Measurements from ENCODE around the gene C11orf24. TPM values are rescaled to one million over a fixed set of nuclear protein-coding genes. Genes with fewer than 3 reads are reported as not detected.

Gene C11orf24
- total and polyA plus RNA-seq, 10 of the 15 experiments (the other 5 are each of a cell fraction or from before 2014, with no cell fraction given), result 4.3 to 104 (median 41.4) TPM

- TF ChIP-seq SMAD1 (IDR thresholded peaks at IDR 0.05; ENCODE audit: low read depth, partially characterized antibody) (no peak), ZBED1 (IDR thresholded peaks at IDR 0.05; ENCODE audit: borderline replicate concordance) (no peak), GATAD2B (conservative IDR thresholded peaks at IDR 0.05; ENCODE audit: low read depth) (no peak), SP1 (IDR thresholded peaks at IDR 0.05; ENCODE audit: low read depth, low read length) (no peak), YY1 (IDR thresholded peaks at IDR 0.05; ENCODE audit: low read depth, low read length) (0 out of 2 replicates have a peak, but pooled peaks have one; percentile 43), ETV6 (conservative IDR thresholded peaks at IDR 0.05 in 1 of 2, IDR thresholded peaks at IDR 0.05 in 1 of 2; ENCODE audit: borderline replicate concordance in 1 of 2, low read depth in 1 of 2) (no peak), SIX5 (IDR thresholded peaks at IDR 0.05; ENCODE audit: low read depth, low read length, severe bottlenecking) (no peak), TCF3 (IDR thresholded peaks at IDR 0.05; ENCODE audit: borderline replicate concordance, insufficient read depth, low read depth, low read length) (no peak), DPF2 (IDR thresholded peaks at IDR 0.05) (no peak), YBX1 (IDR thresholded peaks at IDR 0.05) (no peak), ASH2L (IDR thresholded peaks at IDR 0.05; ENCODE audit: borderline replicate concordance, low read depth) (no peak), BCL3 (IDR thresholded peaks at IDR 0.05; ENCODE audit: borderline replicate concordance, insufficient read depth, low read depth, low read length, poor library complexity, severe bottlenecking) (no peak), TCF7 (IDR thresholded peaks at IDR 0.05; ENCODE audit: borderline replicate concordance) (no peak), SIN3A (IDR thresholded peaks at IDR 0.05; ENCODE audit: low read depth, low read length) (no peak; the same call in 1 of the 2 replicates), LARP7 (IDR thresholded peaks at IDR 0.05) (no peak), NR2C1 (IDR thresholded peaks at IDR 0.05) (no peak), RELB (IDR thresholded peaks at IDR 0.05; ENCODE audit: low read depth) (0 out of 2 replicates have a peak, but pooled peaks have one; percentile 18), PRDM15 (CRISPR knock-in tag; IDR thresholded peaks at IDR 0.05) (no peak), PML (IDR thresholded peaks at IDR 0.05; ENCODE audit: low read length) (0 out of 2 replicates have a peak, but pooled peaks have one; percentile 5), SUZ12 (IDR thresholded peaks at IDR 0.05; ENCODE audit: unreplicated experiment) (no peak), POLR2A (IDR thresholded peaks at IDR 0.05; ENCODE audit: low read depth, low read length) (no peak; the same call in 1 of the 2 replicates), CREB1 (IDR thresholded peaks at IDR 0.05; ENCODE audit: low read depth) (peak; percentile 35; the same call in 1 of the 2 replicates), BACH1 (IDR thresholded peaks at IDR 0.05; ENCODE audit: borderline replicate concordance) (no peak), PAX5 (IDR thresholded peaks at IDR 0.05; ENCODE audit: borderline replicate concordance, low read depth, low read length) (no peak), EZH2 (IDR thresholded peaks at IDR 0.05; ENCODE audit: borderline replicate concordance, control insufficient read depth, low read depth, low read length) (no peak), TCF12 (IDR thresholded peaks at IDR 0.05; ENCODE audit: low read depth, low read length) (0 out of 2 replicates have a peak, but pooled peaks have one; percentile 51)
These were observed 571 bp downstream of the C11orf24 start (continued) for GRCh38 chr11:68271023-68271780.
